GM06990 (cell line): ENCODE data around the gene IRS1.
"Not testable (repeated sequence)": the region's sequence is repeated elsewhere in the genome, so short reads cannot be mapped to it uniquely, and the experiment has no call there.

ENCODE experiments used
- DNase-seq: peaks from one replicate; pipeline ENCODE4 v3.0.0-alpha.2; 2011; ENCODE audit not compliant: insufficient read length; ENCODE audit errors: extremely low read depth
- H3K27me3 ChIP-seq: replicated peaks from 2 replicates; pipeline ENCODE4 v1.6.0; 2011; ENCODE audit warnings: low read length; ENCODE audit not compliant: control insufficient read depth, insufficient read depth
- H3K36me3 ChIP-seq: 2 replicates; pipeline ENCODE4 v1.5.1; 2011; ENCODE audit warnings: low read length; ENCODE audit not compliant: control insufficient read depth, insufficient read depth
- H3K4me3 ChIP-seq: replicated peaks from 2 replicates; pipeline ENCODE4 v1.5.1; 2011; ENCODE audit warnings: low read depth, mild to moderate bottlenecking, control low read depth, low read length
- CTCF ChIP-seq: IDR thresholded peaks from 2 replicates; pipeline ENCODE4 v1.5.1; 2011; ENCODE audit warnings: low read length, control low read depth, mild to moderate bottlenecking, inconsistent platforms; ENCODE audit not compliant: insufficient read depth, poor library complexity, severe bottlenecking

IRS1 gene

DNA sequence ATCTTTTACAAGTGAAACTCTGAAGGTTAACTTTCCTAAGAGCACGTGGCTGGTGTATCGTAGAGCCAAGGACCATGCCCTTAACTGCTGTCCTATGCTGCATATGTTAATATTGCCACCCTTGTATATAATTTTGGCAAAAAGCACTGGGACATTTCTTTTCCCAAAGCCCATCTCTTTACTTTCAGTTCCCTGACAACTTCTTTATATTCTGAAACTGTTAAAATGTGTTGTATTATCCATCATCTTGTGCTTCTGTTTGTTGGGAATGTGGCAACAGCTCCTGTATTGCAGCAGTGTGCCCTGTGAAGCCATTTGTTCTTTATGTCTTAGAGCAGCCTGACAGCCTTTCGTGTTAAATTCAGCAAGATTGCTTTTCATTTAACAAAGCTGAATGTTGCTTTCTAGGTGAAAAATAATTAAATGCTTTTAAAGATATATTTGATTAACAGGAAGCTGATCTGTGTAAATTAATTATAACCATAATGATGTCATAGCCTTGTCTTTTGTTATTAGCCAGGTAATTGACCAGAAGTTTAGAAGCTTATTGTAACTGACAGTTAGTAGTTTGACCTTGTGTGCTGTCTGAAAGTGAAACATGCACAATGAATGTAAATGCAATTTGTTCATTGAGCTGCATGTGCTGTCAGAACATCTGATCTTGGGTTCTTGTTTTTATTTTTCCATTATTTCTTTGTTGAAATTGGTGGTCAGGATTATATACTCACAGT is 45.9 kb upstream of the IRS1 start:
- TF ChIP-seq CTCF: no peak
- no peak overlapping the region for H3K4me3 ChIP-seq
- DNase-seq: no peak
- no peaks in the 10 kb centered on the region; the same call in 1 of the 2 replicates for H3K36me3 ChIP-seq
- H3K27me3 ChIP-seq: no peaks in the 10 kb centered on the region

DNA sequence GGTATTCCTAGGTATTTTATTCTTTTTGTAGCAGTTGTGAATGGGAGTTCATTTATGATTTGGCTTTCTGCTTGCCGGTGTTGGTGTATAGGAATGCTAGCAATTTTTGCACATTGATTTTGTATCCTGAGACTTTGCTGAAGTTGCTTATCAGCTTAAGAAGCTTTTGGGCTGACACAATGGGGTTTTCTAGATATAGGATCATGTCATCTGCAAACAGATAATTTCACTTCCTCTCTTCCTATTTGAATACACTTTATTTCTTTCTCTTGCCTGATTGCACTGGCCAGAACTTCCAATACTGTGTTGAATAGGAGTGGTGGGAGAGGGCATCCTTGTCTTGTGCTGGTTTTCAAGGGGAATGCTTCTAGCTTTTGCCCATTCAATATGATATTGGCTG is 43.4 kb upstream of the IRS1 start:
- not testable (repeated sequence) for H3K27me3 ChIP-seq, DNase-seq, H3K36me3 ChIP-seq, H3K4me3 ChIP-seq

DNA sequence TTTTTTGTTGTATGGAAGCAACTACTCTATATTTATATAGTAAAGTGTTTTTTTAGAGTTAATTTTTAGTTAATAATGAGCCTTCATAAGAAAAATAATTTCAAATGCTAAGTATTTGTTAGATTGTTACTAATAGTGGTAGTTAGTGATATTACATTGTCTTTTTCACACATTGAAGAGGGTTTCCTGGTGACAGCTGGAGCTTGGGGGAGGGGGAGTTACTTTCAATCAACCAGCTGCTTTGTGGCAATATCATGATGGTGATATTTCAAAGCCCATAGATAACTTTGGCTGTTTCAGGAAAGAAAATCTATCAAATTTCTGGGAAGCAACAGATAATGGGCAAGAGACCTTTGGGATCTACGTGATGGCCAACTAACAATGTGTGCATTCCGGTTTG is 40.3 kb upstream of the IRS1 start:
- no peak for DNase-seq
- Histone ChIP-seq H3K27me3 (no peaks in the 10 kb centered on the region), H3K4me3 (peak overlapping the region; percentile 54; the same call in 1 of the 2 replicates), H3K36me3 (no peaks in the 10 kb centered on the region; the same call in 1 of the 2 replicates)
- TF ChIP-seq CTCF: no peak

GRCh38 chr2:226839161-226839560 is 39.5 kb upstream of the IRS1 start:
- no peaks in the 10 kb centered on the region for H3K27me3 ChIP-seq
- H3K4me3 ChIP-seq: peak overlapping the region; percentile 54
- H3K36me3 ChIP-seq: no peaks in the 10 kb centered on the region; the same call in 1 of the 2 replicates
- no peak for DNase-seq
- TF ChIP-seq CTCF: no peak

- DNase-seq: no peak
- TF ChIP-seq CTCF: no peak
- Histone ChIP-seq H3K27me3 (no peaks in the 10 kb centered on the region), H3K36me3 (no peaks in the 10 kb centered on the region; the same call in 1 of the 2 replicates), H3K4me3 (peak overlapping the region; percentile 4)
Measured at GRCh38 chr2:226838722-226839121, 39.1 kb upstream of the IRS1 start.

- Histone ChIP-seq H3K36me3 (no peaks in the 10 kb centered on the region; the same call in 1 of the 2 replicates), H3K27me3 (no peaks in the 10 kb centered on the region), H3K4me3 (peak overlapping the region; percentile 83; the same call in 1 of the 2 replicates)
- TF ChIP-seq CTCF: no peak
- DNase-seq: no peak
Measured at GRCh38 chr2:226837787-226838603, 38.4 kb upstream of the IRS1 start.
